ENCODE data around the gene C2CD4A. TPM values are rescaled to one million over a fixed set of nuclear protein-coding genes. Genes with fewer than 3 reads are reported as not detected.

C2CD4A gene
- total and polyA plus RNA-seq, 2 donors (not counting 3 experiments of a cell fraction or from before 2014, with no cell fraction given): 0.33 to 0.46 TPM

DNA sequence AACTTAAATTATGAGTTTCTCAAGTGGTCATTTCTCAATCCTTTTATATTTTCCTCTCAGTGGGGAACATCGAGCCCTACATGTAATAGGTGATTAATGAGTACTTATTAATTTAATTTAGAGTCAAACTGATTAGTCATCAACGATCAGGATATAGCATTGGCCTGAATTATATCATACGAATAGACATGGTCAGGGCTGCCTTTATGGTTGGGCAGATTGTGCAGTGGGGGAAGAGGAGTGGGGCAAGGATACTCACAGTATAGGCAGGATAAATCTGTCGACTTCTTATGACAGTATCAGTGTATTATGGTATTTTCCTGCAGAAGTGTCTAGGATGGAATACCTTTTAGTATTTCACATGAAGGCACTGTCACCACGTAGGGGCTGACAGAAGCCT, 27.0 kb downstream of the C2CD4A start:
- intact Hi-C loops (cut with micrococcal nuclease): no loop called here
- POLR2A ChIA-PET: no interaction called here

More for the DNA sequence above, 27.0 kb downstream of the C2CD4A start:
- FAIRE-seq: no peak
- no peak for DNase-seq (ENCODE audit: low read depth, low spot score)
- no peaks in the 10 kb centered on the region for H3K9me1 ChIP-seq (replicated peaks; ENCODE audit: control insufficient read depth, extremely low read depth, insufficient read depth, low read length)
- no peak overlapping the region for H3K9ac ChIP-seq (replicated peaks; ENCODE audit: extremely low read depth, insufficient read depth, low read length)
- H3K9me3 ChIP-seq (replicated peaks; ENCODE audit: control insufficient read depth, insufficient read depth, low read length): no peaks in the 10 kb centered on the region
- H3K79me2 ChIP-seq (ENCODE audit: control insufficient read depth, insufficient read depth, low read length): no peaks in the 10 kb centered on the region
- TF ChIP-seq JUN (IDR thresholded peaks at IDR 0.05; ENCODE audit: borderline replicate concordance, insufficient read depth, insufficient read length, low read depth): no peak
- no peak for TF ChIP-seq MYC (IDR thresholded peaks at IDR 0.05; ENCODE audit: low read depth, low read length)
- TF ChIP-seq, protein P1, sequence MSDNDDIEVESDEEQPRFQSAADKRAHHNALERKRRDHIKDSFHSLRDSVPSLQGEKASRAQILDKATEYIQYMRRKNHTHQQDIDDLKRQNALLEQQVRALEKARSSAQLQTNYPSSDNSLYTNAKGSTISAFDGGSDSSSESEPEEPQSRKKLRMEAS (IDR thresholded peaks at IDR 0.05; ENCODE audit: insufficient read depth, insufficient read length): no peak
- TF ChIP-seq POLR2A (IDR thresholded peaks at IDR 0.05; ENCODE audit: low read depth, low read length): no peak
- no peak for TF ChIP-seq GATA2 (IDR thresholded peaks at IDR 0.05; ENCODE audit: insufficient read depth, insufficient read length, low read depth, low read length)
- TF ChIP-seq POLR2AphosphoS5 (IDR thresholded peaks at IDR 0.05; ENCODE audit: insufficient read depth, low read depth, low read length): no peak
- no peak for TF ChIP-seq EZH2 (IDR thresholded peaks at IDR 0.05; ENCODE audit: borderline replicate concordance, low read depth, low read length, severe bottlenecking)
- TF ChIP-seq CTCF (IDR thresholded peaks at IDR 0.05; ENCODE audit: extremely low read depth in 1 of 2, insufficient read depth in 1 of 2, low read depth in 1 of 2, low read length in 2 of 2): no peak
- no peak for TF ChIP-seq FOS (IDR thresholded peaks at IDR 0.05; ENCODE audit: borderline replicate concordance, insufficient read depth, low read length)
- peaks cover 0 to 3% of the 10 kb centered on the region in 2 experiments for H3K27me3 ChIP-seq (ENCODE audit: control insufficient read depth in 2 of 2, insufficient read depth in 2 of 2, low read length in 2 of 2)
- H4K20me1 ChIP-seq (replicated peaks; ENCODE audit: control insufficient read depth, extremely low read depth, insufficient read depth, low read length): no peaks in the 10 kb centered on the region
- no peak overlapping the region for H3K4me2 ChIP-seq (ENCODE audit: insufficient read depth, low read length)
- H3K4me1 ChIP-seq (ENCODE audit: control insufficient read depth, extremely low read depth, insufficient read depth, low read length): peaks cover 4% of the 10 kb centered on the region
- no peak overlapping the region for H3K27ac ChIP-seq (ENCODE audit: insufficient read depth, low read depth, low read length)
- no TSS peak for BruUV-seq (replicated peaks)
- dilution Hi-C loops (cut with MboI; ENCODE audit: extremely low pct_ligation_motif_present, low sequenced_read_pairs): no loop called here
- no peak overlapping the region for H3K4me3 ChIP-seq (replicated peaks in 1 of 3; ENCODE audit: insufficient read depth in 1 of 3, low read depth in 1 of 3, low read length in 3 of 3)
- H2AFZ ChIP-seq (ENCODE audit: low read depth, low read length): no peak overlapping the region
- H3K36me3 ChIP-seq (ENCODE audit: control insufficient read depth in 2 of 2, extremely low read depth in 1 of 2, insufficient read depth in 2 of 2, low read length in 2 of 2): no peaks in the 10 kb centered on the region
- CTCF ChIA-PET: no interaction called here
